ENCODE measurements around the gene FAM90A1.
"Not testable (repeated sequence)": the region's sequence is repeated elsewhere in the genome, so short reads cannot be mapped to it uniquely, and the experiment has no call there.

FAM90A1 gene

GRCh38 chr12:8226992-8227731 is at the start of gene FAM90A1:
Gene FAM90A1 (minus strand): TSS chr12:8227618. CDS start chr12:8224832, 2,786 bp downstream.
- not testable (repeated sequence) for DNase-seq

GRCh38 chr12:8276397-8276796 is 49.0 kb upstream of the FAM90A1 start:
- not testable (repeated sequence) for DNase-seq

- not testable (repeated sequence) for DNase-seq
Measured at GRCh38 chr12:8266706-8267105, 39.3 kb upstream of the FAM90A1 start.

GRCh38 chr12:8264236-8264635 is 36.8 kb upstream of the FAM90A1 start:
- DNase-seq, result not testable (repeated sequence)

- not testable (repeated sequence) for DNase-seq
Measured at GRCh38 chr12:8261111-8261554, 33.7 kb upstream of the FAM90A1 start.

GRCh38 chr12:8256356-8256755 is 28.9 kb upstream of the FAM90A1 start:
- DNase-seq, result not testable (repeated sequence)

GRCh38 chr12:8254705-8255104 is 27.3 kb upstream of the FAM90A1 start:
- not testable (repeated sequence) for DNase-seq

GRCh38 chr12:8252056-8252818 is 24.8 kb upstream of the FAM90A1 start:
- DNase-seq, result not testable (repeated sequence)

- DNase-seq, result not testable (repeated sequence)
Measured at GRCh38 chr12:8251616-8252015, 24.2 kb upstream of the FAM90A1 start.

- DNase-seq, result not testable (repeated sequence)
Measured at GRCh38 chr12:8246941-8247535, 19.6 kb upstream of the FAM90A1 start.

GRCh38 chr12:8243682-8244161 is 16.3 kb upstream of the FAM90A1 start:
- not testable (repeated sequence) for DNase-seq

GRCh38 chr12:8242880-8243681 is 15.7 kb upstream of the FAM90A1 start:
- peak; percentile 99 for DNase-seq

- DNase-seq, result not testable (repeated sequence)
Measured at GRCh38 chr12:8242622-8242879, 15.1 kb upstream of the FAM90A1 start.

- peak; percentile 19 for DNase-seq
Measured at GRCh38 chr12:8241917-8242621, 14.7 kb upstream of the FAM90A1 start.

GRCh38 chr12:8240340-8241114 is 13.1 kb upstream of the FAM90A1 start:
- DNase-seq, result not testable (repeated sequence)

- not testable (repeated sequence) for DNase-seq
Measured at GRCh38 chr12:8237031-8237430, 9.6 kb upstream of the FAM90A1 start.

GRCh38 chr12:8235316-8236157 is 8.1 kb upstream of the FAM90A1 start:
- not testable (repeated sequence) for DNase-seq

GRCh38 chr12:8234746-8235145 is 7.3 kb upstream of the FAM90A1 start:
- not testable (repeated sequence) for DNase-seq

- DNase-seq, result not testable (repeated sequence)
Measured at GRCh38 chr12:8233935-8234495, 6.6 kb upstream of the FAM90A1 start.

Measured in CD4-positive, alpha-beta T cell treated with Interleukin-10 for 1 hour (primary cell).